ENCODE data around the gene SGTA. TPM values are rescaled to one million over a fixed set of nuclear protein-coding genes. Genes with fewer than 3 reads are reported as not detected.

The SGTA gene
- total RNA-seq, 2 experiments from 2014 or later = 51.0 to 51.1 TPM

- ChIA-PET POLR2A (interaction anchor here (0.6 kb wide), 1 partner anchor 334 kb away, joined by 3 read pairs; no protein-coding TSS in a partner anchor), CTCF (interaction anchor here (1.3 kb wide), 1 partner anchor 10 kb away, joined by 4 read pairs; no protein-coding TSS in a partner anchor)
- ATAC-seq = no peak
- no peaks in the 10 kb centered on the region for H3K27me3 Mint-ChIP-seq (ENCODE audit: low read depth)
- no peak overlapping the region for H3K4me3 Mint-ChIP-seq
- H3K9me3 Mint-ChIP-seq (ENCODE audit: insufficient read depth) = no peaks in the 10 kb centered on the region
- no peak overlapping the region for H3K27ac Mint-ChIP-seq
- H3K4me1 Mint-ChIP-seq (ENCODE audit: low read depth) = peaks cover 32% of the 10 kb centered on the region
- peaks cover 11% of the 10 kb centered on the region for H3K36me3 Mint-ChIP-seq (ENCODE audit: low read depth)
- DNase-seq = no peak
Measured at GRCh38 chr19:2771786-2772674, 11.0 kb downstream of the SGTA start.

DNA sequence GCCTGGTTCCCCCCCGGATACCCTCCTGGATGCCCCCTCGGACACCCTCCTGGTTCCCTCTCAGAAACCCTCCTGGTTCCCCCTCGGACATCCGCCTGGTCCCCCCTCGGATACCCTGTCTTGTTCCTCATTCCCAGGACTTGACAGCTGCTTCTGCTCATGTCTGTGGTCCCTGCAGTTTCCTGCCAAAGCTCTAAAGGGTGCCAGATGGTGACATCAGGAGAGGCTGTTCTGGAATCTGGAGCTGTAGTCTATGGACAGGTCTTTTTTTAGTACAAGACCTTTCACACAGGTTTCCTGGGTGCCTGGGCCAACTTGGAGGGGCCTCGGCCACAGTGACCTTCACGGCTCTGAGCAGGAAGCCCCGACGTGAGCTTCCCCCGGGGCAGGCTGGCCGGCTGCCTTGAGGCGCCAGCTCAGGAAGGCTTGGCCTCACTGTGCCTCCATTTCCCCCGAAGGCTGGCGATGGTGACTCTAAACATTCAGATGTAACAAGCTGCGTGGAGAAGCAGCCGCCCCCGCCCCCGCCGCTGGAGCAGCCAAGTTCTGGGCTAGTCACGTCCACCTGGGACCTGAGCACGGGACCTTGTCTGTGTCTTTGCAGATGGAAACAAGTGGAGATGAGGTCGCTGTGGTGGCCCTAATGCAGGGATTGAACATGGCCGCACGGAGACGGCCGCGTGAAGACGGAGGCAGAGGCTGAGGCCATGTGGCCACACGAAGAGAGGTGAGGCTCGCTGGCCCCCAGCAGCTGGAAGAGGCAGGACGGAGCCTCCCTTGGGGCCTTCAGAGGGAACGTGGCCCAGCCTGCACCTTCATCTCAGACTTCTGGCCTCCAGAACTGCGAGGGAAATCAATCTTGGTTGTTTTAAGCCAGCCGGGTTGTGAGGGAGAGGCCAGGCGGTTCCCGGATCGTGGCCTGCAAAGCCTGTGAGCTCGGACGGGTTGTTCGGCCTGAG, 12.7 kb downstream of the SGTA start:
- peaks cover 6% of the 10 kb centered on the region for H3K36me3 Mint-ChIP-seq (ENCODE audit: low read depth)
- no peak overlapping the region for H3K4me3 Mint-ChIP-seq
- no peak overlapping the region for H3K27ac Mint-ChIP-seq
- ChIA-PET POLR2A (no interaction called here), CTCF (interaction anchor here (1.3 kb wide), 1 partner anchor 12 kb away, joined by 4 read pairs; no protein-coding TSS in a partner anchor)
- H3K4me1 Mint-ChIP-seq (ENCODE audit: low read depth) = peaks cover 19% of the 10 kb centered on the region
- no peaks in the 10 kb centered on the region for H3K27me3 Mint-ChIP-seq (ENCODE audit: low read depth)
- DNase-seq (no peak), ATAC-seq (no peak)
- H3K9me3 Mint-ChIP-seq (ENCODE audit: insufficient read depth) = no peaks in the 10 kb centered on the region

GRCh38 chr19:2769218-2769617, 13.9 kb downstream of the SGTA start:
- ChIA-PET POLR2A (no interaction called here), CTCF (interaction anchor here (0.9 to 1.1 kb wide), 2 partner anchors 13 to 15 kb away, joined by 3 read pairs; no protein-coding TSS in a partner anchor)
- no peaks in the 10 kb centered on the region for H3K27me3 Mint-ChIP-seq (ENCODE audit: low read depth)
- ATAC-seq (no peak), DNase-seq (no peak)
- no peak overlapping the region for H3K4me3 Mint-ChIP-seq
- H3K9me3 Mint-ChIP-seq (ENCODE audit: insufficient read depth) = no peaks in the 10 kb centered on the region
- H3K36me3 Mint-ChIP-seq (ENCODE audit: low read depth) = peaks cover 6% of the 10 kb centered on the region
- H3K4me1 Mint-ChIP-seq (ENCODE audit: low read depth) = peaks cover 9% of the 10 kb centered on the region
- no peak overlapping the region for H3K27ac Mint-ChIP-seq

DNA sequence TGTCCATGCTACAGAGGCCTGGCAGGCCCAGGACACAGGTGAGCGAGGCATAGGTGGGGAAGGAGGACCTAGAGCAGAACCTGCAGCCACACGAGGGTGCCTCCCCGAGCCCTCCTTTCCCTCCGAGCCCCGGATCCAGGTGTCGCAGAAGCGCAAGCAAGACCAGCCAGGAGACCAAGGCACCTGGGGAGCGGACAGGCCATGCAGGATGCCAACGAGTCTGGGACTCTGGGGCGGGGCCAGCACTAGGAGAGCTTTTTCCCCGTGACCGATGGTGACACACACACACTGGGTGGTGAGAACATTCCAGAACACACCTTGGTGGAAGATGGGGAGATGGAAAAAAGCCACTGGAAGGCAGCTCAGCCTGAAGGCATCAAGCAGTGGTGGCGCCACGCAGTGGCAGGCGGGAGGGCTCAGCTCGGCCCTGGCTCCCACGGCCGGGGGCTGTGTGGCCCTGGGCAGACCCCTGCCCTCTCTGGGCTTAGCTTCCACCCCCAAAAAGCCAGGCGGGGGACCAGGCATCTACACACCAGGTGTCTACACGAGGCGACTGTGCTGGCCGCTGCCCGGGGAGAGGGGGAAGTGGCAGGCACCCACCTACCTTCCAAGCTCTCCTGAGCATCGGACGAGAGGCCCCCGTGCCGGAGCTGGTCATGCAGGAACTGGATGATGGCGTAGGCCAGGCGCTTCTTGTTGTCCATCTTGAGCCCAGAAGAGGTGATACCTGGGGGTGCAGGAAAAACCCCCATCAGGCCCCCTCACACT, 14.5 kb downstream of the SGTA start:
- Mint-ChIP-seq H3K4me3 (no peak overlapping the region), H3K4me1 (ENCODE audit: low read depth) (peaks cover 6% of the 10 kb centered on the region), H3K9me3 (ENCODE audit: insufficient read depth) (no peaks in the 10 kb centered on the region), H3K27ac (no peak overlapping the region), H3K36me3 (ENCODE audit: low read depth) (peaks cover 6% of the 10 kb centered on the region), H3K27me3 (ENCODE audit: low read depth) (no peaks in the 10 kb centered on the region)
- DNase-seq (no peak), ATAC-seq (no peak)
- ChIA-PET CTCF (interaction anchor here (0.9 to 1.1 kb wide), 2 partner anchors 13 to 15 kb away, joined by 3 read pairs; no protein-coding TSS in a partner anchor), POLR2A (no interaction called here)

GRCh38 chr19:2767688-2768087, 15.4 kb downstream of the SGTA start:
- H3K36me3 Mint-ChIP-seq (ENCODE audit: low read depth) = peaks cover 9% of the 10 kb centered on the region
- ChIA-PET CTCF (no interaction called here), POLR2A (no interaction called here)
- H3K4me3 Mint-ChIP-seq = no peak overlapping the region
- no peaks in the 10 kb centered on the region for H3K9me3 Mint-ChIP-seq (ENCODE audit: insufficient read depth)
- ATAC-seq = no peak
- H3K27me3 Mint-ChIP-seq (ENCODE audit: low read depth) = no peaks in the 10 kb centered on the region
- H3K27ac Mint-ChIP-seq = no peak overlapping the region
- H3K4me1 Mint-ChIP-seq (ENCODE audit: low read depth) = peaks cover 6% of the 10 kb centered on the region
- no peak for DNase-seq

- no peaks in the 10 kb centered on the region for H3K9me3 Mint-ChIP-seq (ENCODE audit: insufficient read depth)
- no peak overlapping the region for H3K4me3 Mint-ChIP-seq
- no peaks in the 10 kb centered on the region for H3K4me1 Mint-ChIP-seq (ENCODE audit: low read depth)
- POLR2A ChIA-PET = no interaction called here
- no peak for DNase-seq
- CTCF ChIA-PET = no interaction called here
- H3K27ac Mint-ChIP-seq = no peak overlapping the region
- H3K27me3 Mint-ChIP-seq (ENCODE audit: low read depth) = no peaks in the 10 kb centered on the region
- peaks cover 18% of the 10 kb centered on the region for H3K36me3 Mint-ChIP-seq (ENCODE audit: low read depth)
- no peak for ATAC-seq
Measured at GRCh38 chr19:2766594-2767372, 16.3 kb downstream of the SGTA start.

GRCh38 chr19:2765376-2765775, 17.7 kb downstream of the SGTA start:
- no peak overlapping the region for H3K27ac Mint-ChIP-seq
- H3K36me3 Mint-ChIP-seq (ENCODE audit: low read depth) = peaks cover 24% of the 10 kb centered on the region
- no peak overlapping the region for H3K4me3 Mint-ChIP-seq
- ChIA-PET POLR2A (no interaction called here), CTCF (no interaction called here)
- ATAC-seq = no peak
- H3K27me3 Mint-ChIP-seq (ENCODE audit: low read depth) = no peaks in the 10 kb centered on the region
- no peak for DNase-seq
- H3K4me1 Mint-ChIP-seq (ENCODE audit: low read depth) = no peaks in the 10 kb centered on the region
- no peaks in the 10 kb centered on the region for H3K9me3 Mint-ChIP-seq (ENCODE audit: insufficient read depth)

DNA sequence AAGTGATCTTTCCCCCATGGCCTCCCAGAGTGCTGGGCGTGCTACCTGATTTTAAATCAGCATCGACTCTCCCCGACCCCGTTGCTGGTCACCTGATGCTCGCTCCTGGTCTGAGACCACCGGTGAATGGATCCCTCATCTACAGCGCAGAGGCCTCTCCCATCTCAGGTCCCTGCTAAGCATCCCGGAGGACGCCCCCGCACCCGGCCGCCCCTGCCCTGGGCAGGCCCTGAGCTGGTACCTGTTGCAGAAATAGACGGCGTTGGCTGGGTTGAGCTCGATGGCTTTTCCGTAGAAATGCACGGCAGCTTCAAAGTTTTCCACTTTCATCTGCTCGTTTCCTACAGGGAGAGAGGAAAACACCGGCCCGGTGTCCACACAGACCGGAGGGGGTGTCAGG, 18.1 kb downstream of the SGTA start:
- DNase-seq = no peak
- no peaks in the 10 kb centered on the region for H3K4me1 Mint-ChIP-seq (ENCODE audit: low read depth)
- POLR2A ChIA-PET = no interaction called here
- no peaks in the 10 kb centered on the region for H3K27me3 Mint-ChIP-seq (ENCODE audit: low read depth)
- CTCF ChIA-PET = no interaction called here
- no peak overlapping the region for H3K4me3 Mint-ChIP-seq
- H3K27ac Mint-ChIP-seq = no peak overlapping the region
- H3K9me3 Mint-ChIP-seq (ENCODE audit: insufficient read depth) = no peaks in the 10 kb centered on the region
- H3K36me3 Mint-ChIP-seq (ENCODE audit: low read depth) = peaks cover 24% of the 10 kb centered on the region
- ATAC-seq = no peak

- no peak overlapping the region for H3K27ac Mint-ChIP-seq
- H3K27me3 Mint-ChIP-seq (ENCODE audit: low read depth) = no peaks in the 10 kb centered on the region
- peaks cover 7% of the 10 kb centered on the region for H3K4me1 Mint-ChIP-seq (ENCODE audit: low read depth)
- H3K36me3 Mint-ChIP-seq (ENCODE audit: low read depth) = peaks cover 32% of the 10 kb centered on the region
- DNase-seq (no peak), ATAC-seq (no peak)
- POLR2A ChIA-PET = no interaction called here
- no peaks in the 10 kb centered on the region for H3K9me3 Mint-ChIP-seq (ENCODE audit: insufficient read depth)
- CTCF ChIA-PET = no interaction called here
- H3K4me3 Mint-ChIP-seq = no peak overlapping the region
Measured at GRCh38 chr19:2763687-2764086, 19.4 kb downstream of the SGTA start.

DNA sequence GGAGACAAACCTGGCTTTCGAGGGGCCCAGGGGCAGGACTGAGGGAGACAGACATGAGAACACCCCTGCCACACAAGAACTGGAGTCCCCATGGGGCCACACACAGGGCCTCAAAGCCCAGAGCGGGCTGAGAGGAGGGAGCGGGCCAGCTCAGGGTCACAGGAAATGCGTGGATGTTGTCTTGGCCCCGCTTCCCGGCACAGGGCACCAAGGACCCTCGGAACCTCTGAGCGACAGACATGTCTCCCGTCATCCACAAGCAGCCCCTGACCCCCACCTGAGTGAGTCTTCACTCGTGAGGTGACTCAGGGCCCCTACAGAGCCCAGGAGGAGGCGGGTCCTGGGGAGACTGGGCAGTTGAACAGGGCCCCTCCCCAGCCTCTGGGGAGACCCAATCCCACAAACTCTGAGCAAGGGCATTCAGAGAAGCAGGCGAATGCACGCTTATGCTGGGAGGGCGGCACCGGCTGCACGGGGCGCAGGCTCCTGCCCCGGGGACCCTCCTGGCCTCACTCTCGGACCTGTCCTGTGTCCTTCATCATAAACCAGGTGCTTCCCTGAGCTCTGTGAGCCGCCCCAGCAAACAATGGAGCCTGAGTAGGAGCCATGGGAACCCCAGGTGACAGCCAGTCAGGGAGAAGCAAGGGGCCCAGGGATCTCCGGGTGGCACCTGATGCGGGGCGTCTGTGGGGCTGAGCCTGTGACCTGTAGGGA, 20.1 kb downstream of the SGTA start:
- no peak overlapping the region for H3K27ac Mint-ChIP-seq
- H3K36me3 Mint-ChIP-seq (ENCODE audit: low read depth) = peaks cover 35% of the 10 kb centered on the region
- ChIA-PET CTCF (no interaction called here), POLR2A (no interaction called here)
- H3K4me3 Mint-ChIP-seq = no peak overlapping the region
- H3K27me3 Mint-ChIP-seq (ENCODE audit: low read depth) = no peaks in the 10 kb centered on the region
- DNase-seq (no peak), ATAC-seq (no peak)
- no peaks in the 10 kb centered on the region for H3K9me3 Mint-ChIP-seq (ENCODE audit: insufficient read depth)
- peaks cover 7% of the 10 kb centered on the region for H3K4me1 Mint-ChIP-seq (ENCODE audit: low read depth)
